Stimulated activated CD4-positive, alpha-beta T cell treated with anti-CD3 and anti-CD28 coated beads, Interleukin-15, amount 100 ng/mL, for 24 hours (primary cell): ENCODE results near the gene CCDC54.

Source experiments
- DNase-seq: peaks from one replicate; pipeline ENCODE4 v3.0.0-alpha.2; 2020

The CCDC54 gene

DNA sequence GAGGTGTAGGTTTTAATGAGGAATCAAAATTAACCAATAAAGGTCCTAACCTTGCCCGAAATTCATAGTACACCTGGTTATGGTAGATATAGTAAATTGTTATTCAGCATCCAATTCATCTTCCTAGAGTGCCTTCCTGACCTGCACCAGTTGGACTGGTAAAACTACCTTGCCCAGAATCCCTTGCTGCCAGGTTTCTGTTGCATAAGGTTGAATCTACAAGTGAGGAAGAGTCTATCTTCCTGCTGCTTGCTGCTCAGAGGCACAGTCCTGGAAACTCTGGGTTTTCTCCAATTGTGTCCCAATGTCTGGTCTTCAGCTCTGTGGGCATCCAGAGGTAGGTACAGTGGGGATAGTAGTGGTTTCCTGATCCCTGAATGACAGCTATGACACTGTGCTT is 17.3 kb downstream of the CCDC54 start:
- DNase-seq: no peak

DNA sequence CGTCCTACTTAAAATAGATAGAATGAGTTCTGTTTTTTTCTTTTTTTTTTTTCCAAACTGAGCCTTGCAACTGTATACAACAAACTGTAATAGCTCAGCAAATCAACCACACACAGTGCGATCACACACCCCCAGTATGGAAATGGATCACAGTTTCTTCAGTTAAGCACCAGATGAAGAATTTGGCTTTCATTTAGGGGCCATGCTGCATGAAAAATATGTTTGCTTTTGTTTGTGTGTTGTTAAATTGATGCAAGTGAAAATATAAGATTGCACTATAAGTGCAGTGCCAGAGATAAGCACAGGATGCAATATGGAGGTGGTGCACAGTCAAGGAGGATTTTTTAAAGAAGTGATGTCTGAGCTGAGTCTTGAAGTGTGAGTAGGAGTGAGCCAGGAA is 17.8 kb downstream of the CCDC54 start:
- DNase-seq: no peak

DNA sequence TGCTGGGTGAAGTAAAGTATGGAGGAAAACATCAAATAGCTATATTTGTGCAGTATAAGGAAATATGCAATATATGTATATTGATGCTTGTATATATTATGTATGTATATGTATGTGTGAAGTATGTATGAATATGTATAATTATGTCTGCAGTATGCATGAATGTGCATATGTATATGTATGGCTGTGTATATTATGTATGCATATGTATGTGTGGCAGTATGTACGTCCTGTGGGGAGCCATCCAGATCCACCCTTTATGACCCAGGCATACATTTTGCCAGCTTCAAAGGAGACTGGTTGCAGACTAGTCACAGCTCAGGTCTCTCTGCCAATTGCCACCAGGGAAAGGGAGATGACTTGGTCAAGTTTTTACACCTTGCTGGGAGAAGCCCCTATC is 24.1 kb downstream of the CCDC54 start:
- DNase-seq: no peak

DNA sequence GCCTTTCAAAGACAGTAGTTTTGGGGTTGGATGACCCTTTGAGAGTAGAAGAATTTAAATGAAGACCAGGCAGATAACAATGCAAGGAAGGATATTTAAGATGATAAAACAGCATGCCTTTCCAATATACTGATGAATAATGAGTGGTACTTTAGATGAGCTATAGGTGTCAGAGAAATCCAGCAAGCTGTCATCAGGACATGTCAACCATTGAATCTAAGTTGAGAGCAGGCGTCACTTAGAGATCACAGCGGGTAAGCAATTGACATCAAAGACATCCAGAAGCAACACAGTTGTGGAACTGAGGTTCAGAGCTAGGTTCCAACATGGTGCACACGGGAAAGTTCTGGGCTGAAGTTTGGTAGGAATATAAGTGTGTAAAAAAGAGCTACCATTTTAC is 25.0 kb downstream of the CCDC54 start:
- no peak for DNase-seq

DNA sequence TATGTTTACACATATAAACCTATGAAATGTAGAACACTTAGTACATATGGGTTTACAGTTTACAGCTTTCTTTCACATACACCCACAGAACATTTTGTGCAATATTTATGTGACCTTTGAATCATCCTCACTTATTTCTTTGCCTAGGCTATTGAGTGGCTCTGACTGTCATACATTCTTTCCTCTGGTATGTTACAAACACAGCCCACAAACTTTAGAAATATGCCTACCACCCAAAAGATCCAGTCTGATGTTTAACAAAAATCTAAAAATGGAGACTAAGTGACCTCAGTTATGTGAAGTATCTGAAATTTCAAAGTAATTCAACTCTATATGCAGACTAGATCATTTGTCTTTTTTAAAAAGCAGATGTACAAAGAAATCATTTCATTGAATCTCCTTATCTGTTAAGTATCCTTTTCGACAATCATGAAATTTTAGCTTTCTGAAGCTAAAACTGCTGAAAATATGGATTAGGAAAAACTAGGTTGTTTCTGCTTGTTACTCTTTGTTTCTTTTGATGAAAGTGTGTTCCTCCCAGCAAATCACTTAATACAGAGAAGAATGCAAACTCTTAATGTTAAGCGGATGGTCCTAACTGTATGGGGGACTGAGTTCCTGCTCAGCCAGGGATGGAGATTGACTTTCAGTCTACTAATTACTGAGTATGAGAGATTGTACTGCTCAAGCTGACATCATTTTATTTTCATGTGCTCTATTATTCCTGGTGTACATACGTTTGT is 27.7 kb downstream of the CCDC54 start:
- no peak for DNase-seq

DNA sequence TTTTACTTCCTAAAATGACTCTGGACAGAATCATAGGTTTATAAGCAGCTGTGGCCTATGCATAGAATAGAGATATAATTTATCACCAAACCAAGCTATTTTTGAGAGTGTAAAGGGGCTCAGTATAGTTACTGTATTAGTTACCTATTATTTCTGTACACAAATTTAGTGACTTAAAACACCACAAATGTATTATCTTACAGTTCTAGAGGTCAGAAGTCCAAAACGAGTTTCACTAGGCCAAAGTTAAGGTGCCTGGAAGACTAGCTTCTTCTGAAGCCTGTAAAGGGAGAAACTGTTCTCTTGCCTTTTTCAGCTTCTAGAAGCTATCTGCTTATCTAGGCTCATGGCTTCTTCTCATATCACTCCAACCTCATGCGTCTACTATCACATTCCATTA is 30.1 kb downstream of the CCDC54 start:
- no peak for DNase-seq

DNA sequence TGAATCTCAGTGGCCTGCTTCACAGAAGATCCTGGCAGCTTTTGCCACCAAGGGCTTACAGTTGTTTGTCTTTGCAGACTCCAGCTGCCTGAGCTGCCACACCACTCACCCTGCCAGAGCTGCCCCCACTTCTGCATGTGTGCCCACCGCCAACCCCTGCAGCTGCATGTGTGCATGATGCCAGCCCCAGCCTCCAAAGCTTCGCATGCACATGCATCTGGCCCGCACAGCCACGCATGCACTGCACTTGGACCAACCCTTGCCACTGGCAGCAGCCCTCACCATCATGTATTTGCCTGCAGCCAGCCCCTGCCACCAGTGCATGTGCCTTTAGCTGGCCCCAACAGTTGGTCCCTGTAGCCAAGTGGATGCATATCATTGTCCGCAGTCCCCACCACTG is 31.3 kb downstream of the CCDC54 start:
- no peak for DNase-seq

DNA sequence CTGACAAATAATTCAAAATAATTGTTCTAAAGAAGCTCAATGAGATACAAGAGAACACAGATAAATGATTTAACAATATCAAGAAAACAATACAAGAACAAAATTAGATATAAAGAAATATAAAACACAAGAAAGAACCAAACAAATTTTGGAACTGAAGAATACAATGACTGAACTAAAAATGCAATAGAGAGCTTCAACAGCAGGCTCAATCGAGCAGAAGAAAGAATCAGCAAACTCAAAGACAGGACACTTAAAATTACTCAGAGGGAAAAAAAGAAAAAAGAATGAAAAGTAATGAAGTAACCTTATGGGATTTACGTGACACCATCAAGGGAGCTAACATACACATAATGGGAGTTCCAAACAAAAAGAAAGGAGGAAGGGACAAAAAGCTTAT is 32.1 kb downstream of the CCDC54 start:
- DNase-seq: no peak

DNA sequence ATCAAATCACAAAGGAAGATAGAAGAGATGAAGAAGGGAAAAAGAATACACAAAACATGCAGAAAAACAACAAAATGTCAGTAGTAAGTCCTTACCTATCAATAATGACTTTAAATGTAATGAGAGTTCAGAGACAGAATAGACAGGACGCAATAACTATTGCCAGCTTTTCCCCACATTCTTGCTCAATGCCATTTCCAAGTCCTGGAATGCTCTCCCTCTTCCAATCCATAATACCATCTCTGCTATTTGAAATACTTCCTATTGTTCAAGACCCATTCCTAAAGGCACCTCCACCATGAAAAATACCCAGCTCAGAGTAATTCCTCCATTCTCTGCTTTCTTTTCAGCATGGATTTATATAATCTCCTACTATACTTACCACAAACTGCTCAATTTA is 33.4 kb downstream of the CCDC54 start:
- no peak for DNase-seq

DNA sequence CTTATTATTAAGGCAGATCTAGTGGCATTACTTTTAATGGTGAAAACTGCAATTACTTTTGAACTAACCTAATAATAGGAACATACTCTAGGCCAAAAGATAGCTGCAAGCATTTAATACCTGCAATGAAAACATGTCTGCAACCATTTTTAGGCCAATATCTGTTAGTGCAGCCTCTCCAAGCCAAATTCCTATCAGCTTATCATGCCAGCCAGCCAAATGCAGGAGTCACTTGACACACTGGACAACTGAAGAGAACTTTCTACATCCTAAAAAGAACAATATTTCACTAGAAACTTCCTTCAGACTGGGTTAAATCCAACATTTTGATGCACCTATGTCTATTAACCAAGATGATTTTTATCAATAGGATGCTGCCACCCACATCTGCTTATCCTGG is 33.8 kb downstream of the CCDC54 start:
- no peak for DNase-seq

DNA sequence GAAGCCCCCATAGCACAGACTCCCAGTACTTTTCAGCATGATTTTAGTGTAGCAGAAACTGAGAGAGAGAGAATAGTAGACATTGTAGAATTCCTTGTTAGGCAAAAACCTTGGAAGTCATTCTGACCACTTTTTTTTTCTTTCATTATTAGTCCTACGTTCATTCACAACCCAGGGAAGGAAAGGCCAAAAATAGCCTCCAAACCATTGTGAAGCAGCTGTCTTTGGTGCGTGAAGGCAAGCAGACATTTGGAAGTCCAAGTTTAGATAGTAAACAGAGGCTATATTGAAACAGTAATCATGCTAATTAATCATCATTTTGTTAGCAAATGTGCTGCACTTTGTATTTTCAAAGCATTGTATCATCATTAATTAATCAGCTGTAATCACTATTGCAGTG is 34.5 kb downstream of the CCDC54 start:
- no peak for DNase-seq

DNA sequence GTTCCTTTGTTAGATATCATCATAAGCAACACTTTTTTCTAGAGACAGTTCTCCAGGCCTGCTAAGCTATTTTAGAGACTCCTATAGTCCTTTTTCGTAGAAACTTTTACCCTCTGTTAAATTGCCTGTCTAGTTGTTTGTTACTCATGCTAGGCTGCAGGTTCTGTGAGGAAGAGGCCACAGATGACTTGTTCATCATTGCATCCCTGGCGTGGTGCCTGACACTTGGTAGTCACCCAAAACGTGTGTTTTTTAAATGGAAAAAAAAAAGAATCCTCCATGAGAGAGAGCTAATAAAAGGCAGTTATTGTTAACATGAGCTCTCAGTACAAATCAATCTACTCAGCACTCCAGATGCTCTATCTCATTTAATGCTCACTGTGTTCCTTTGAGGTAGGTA is 35.1 kb downstream of the CCDC54 start:
- no peak for DNase-seq

DNA sequence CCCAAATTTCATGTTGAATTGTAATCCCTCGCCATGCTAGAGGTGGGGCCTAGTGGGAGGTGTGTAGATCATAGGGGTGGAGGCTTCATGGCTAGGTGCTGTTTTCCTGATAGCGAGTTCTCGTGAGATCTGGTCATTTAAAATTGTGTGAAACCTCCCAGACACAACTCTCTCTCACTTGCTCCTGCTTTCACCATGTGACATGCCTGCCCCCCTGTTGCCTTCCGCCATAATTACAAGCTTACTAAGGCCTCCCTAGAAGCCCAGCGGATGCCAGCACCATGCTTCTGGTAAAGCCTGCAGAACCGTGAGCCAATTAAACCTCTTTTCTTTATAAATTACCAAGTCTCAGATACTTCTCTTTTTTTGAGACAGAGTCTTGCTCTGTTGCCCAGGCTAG is 36.0 kb downstream of the CCDC54 start:
- DNase-seq: no peak

DNA sequence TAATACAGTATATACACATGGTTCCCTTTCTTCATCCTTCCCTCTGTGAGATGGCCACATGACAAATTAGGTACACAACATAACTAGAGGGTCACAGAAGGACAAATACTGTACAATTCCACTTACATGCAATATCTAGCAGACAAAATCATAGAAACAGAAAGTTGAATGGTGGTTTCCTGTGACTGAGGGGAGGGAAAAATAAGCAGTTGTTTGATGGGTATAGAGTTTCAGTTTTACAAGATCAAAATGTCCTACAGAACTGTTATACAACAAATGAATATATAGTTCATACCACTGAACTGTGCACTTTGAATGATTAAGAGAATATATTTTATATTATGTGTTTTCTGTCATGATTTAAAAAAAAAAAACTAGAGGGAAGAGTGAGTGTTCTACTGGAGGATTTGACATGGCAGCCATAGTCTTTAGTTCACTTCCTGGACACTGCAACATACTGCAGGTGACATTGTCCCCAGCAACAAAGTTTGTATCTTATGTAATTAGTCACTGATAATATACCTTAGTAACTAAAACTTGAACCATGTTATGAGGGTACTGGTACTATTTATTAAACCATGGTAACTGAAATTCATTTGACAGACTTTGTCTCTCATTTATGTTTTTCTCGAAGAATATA is 37.2 kb downstream of the CCDC54 start:
- no peak for DNase-seq

DNA sequence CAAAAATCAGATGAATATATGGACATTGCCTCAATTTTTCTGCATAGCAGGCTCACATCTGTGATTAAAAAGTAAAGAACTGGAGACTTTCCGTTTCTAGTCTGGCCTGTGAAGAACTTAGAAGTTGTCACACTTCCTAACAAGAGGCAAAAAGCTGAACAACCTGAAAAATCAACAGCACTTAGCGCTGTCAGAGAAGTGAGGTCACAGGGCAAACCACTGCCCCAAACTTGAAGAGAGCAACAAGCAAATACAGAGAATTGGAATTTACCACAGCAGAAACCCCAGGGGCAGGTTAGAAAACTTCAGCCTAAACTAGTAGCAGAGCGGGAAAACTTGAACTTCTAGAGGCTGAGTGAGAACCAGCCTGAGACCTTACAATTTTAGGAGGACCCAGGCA is 38.9 kb downstream of the CCDC54 start:
- DNase-seq: no peak

DNA sequence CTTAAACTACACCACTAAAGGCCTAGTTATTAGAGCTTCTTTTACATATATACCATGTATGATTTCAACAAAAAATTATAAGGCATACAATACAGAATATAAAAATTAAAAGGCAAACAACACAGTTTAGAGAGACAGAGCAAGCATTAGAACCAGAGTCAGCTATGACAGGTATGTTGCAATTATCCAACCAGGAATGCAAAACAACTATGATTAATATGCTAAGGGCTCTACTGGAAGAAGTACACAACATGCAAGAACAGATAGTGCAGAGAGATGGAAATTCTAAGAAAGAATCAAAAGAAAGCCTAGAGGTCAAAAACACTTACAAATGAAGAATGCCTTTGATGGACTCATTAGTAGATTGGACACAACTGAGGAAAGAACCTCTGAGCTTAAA is 39.6 kb downstream of the CCDC54 start:
- DNase-seq: no peak

DNA sequence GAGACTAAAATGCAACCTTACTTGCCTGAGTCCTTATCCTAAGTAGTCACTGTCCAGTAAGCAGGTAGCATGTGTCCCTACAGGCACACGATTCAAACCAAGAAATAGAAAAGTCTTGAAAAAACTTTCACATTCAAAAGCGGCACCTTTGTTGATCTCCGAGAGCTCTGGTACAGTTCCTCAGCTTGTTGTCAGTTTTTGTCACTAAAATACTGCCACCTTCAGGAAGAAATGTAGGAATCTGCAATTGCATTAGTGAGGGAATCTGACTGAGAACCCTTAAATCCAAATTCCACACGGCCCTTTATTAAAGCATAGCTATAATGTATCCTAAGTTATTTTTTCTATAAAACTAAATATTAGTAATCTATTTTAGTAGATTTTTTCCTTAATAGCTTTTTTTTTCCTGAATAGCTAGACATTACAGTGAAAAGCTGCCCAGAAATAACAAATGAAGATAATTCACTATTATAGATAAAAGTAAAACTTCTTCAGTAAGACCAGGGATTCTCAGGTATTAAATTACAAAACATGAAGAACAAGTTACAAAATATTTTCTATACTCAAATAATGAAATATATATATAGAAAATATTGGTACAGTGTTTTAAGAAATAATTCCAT is 44.0 kb downstream of the CCDC54 start:
- no peak for DNase-seq

DNA sequence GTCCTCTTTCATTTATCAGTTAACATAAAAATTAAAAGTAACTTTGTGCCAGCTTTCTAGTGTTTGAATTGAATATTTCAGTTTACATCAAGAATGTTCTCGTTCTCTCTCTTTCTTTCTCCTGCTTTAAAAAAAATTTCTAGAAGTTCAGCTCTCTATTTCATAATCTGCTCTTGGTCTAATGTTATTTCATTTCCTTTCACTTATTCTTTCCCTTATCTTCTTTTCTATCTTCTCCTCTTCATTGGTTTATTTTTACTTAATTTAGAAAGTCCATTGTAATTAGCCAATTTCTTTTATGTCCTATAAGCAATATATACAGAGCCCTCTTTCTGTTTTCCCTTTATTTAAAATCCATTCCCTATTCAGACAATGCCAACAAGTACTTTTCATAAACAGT is 44.6 kb downstream of the CCDC54 start:
- DNase-seq: no peak

DNA sequence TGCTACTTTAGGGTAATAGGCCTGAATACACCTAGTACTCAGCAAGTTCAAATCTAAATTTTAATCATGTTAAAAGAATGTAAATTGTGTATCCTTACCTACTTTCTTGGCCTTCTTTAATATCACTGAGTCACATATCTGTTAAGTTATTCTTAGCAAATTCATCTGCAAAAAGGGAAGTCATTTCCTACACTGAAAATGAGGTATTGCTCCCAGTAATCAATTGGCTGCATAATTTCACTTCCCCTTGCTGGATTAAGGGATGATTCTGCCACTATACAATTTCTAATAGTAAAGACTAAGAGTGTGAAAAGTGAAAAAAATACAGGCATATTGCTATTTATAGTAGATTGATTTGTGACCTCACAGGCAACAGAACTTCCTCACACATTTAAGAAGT is 47.8 kb downstream of the CCDC54 start:
- DNase-seq: no peak

DNA sequence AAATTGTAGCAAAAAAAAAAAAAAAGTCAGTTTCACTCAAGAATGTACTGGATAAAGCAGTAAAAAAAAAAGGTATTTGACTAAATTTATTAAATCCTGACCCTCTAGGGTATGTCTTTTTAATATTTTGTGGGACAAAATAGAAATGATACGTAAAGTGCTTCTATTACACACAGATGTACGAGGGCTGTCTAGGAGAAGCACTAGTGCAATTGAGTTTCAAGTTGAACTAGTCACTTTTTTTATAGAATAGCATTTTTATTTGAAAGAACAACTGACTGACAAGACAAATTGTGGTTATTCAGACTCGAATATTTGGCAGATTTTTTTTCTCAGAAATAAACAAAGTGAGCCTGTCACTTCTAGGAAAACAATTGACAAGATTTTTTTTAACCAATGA is 49.0 kb downstream of the CCDC54 start:
- DNase-seq: no peak
